PC-3 (cell line): Measurements from ENCODE around the gene SPRED3.

Experiments
- CTCF ChIP-seq: fragments of 300-600 bp; sonication (generic); conservative IDR thresholded peaks from 2 replicates; pipeline ENCODE4 v1.5.1; 2017; ENCODE audit warnings: antibody characterized with exemption, low read depth, mild to moderate bottlenecking, low read length
- EZH2 ChIP-seq: fragments of 300-600 bp; sonication (generic); IDR thresholded peaks from one replicate; pipeline ENCODE4 v1.6.1; 2017; ENCODE audit warnings: antibody characterized with exemption, mild to moderate bottlenecking, low read length; ENCODE audit not compliant: unreplicated experiment

DNA sequence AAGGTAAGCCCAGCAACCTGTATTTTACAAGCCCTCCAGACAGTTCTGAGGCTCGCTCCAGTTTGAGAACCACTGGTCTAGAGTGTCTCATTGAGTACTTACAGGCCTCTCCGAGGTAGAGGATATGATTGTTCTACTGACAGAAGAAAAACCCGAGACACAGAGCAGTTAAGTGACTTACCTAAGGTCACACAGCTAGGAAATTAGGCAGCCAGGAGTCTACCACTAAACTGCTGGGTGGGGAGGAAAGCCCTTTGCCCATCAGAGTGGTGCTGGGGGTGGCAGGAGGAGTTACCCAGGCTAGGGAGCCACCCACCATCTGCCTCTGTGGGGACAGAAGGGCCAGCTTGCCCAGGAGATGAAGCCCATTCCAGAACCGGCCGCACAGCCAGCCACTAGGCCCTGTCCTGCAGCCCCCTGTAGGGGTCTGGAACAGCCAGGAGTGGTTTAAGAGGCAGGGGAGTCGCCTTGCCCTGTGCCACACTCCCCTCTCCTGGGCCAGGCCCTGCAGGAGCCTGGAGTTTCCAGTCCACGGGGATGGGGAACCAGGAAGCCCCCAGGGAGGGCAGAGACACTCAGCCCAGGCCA, 36.8 kb downstream of the SPRED3 start:
- TF ChIP-seq EZH2 (no peak), CTCF (no peak)
